MG63 (cell line): Measurements from ENCODE around the gene CDC14A. TPM values are rescaled to one million over a fixed set of nuclear protein-coding genes. Genes with fewer than 3 reads are reported as not detected.

Experiments
- DNase-seq: peaks from one replicate; pipeline ENCODE4 v3.0.0-alpha.2; 2020
- H3K27me3 ChIP-seq: fragments of 250-450 bp; sonication (Bioruptor Pico); 2 replicates; pipeline ENCODE4 v1.5.1; 2020; ENCODE audit warnings: mild to moderate bottlenecking, moderate library complexity
- H3K36me3 ChIP-seq: fragments of 250-450 bp; sonication (Bioruptor Pico); 2 replicates; pipeline ENCODE4 v1.5.1; 2020; ENCODE audit warnings: mild to moderate bottlenecking, moderate library complexity
- H3K4me3 ChIP-seq: fragments of 250-450 bp; sonication (Bioruptor Pico); 2 replicates; pipeline ENCODE4 v1.5.1; 2020; ENCODE audit warnings: mild to moderate bottlenecking, moderate library complexity
- H3K9me3 ChIP-seq: fragments of 250-450 bp; sonication (Bioruptor Pico); 2 replicates; pipeline ENCODE4 v1.5.1; 2020; ENCODE audit warnings: mild to moderate bottlenecking, moderate library complexity
- total RNA-seq: library from RNA; depleted of rRNA; stranded (reverse); fragments of >200 nt; shearing (Covaris generic); gene quantifications from 2 replicates; pipeline ENCODE4 v1.2.3, GENCODE V29; 2014; ENCODE audit warnings: low replicate concordance; rRNA removed

Gene CDC14A
- total RNA-seq, 1 experiment from 2014 or later: 0.46 TPM

DNA sequence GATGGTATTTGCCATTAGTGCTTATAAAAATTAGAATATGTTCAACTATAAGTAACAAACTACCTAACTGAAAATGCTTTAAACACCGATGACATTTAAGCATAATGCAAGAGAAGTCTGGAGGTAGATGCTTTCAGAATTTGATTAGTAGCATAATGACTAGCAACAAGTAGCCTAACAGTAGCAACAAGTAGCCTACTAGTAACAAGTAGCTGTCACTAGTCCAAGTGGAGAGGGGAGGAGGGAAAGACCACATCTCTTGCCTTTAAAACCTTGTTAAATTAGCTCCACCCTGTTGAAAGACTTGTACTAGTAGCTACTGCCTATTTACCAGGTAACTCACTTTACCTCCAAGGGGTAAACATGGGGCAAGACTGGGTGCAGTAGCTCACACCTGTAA is 193.5 kb downstream of the CDC14A start:
- Histone ChIP-seq H3K4me3 (no peak overlapping the region), H3K9me3 (peaks cover 2% of the 10 kb centered on the region; the same call in 1 of the 2 replicates), H3K36me3 (no peaks in the 10 kb centered on the region), H3K27me3 (peaks cover 2% of the 10 kb centered on the region)
- no peak for DNase-seq

DNA sequence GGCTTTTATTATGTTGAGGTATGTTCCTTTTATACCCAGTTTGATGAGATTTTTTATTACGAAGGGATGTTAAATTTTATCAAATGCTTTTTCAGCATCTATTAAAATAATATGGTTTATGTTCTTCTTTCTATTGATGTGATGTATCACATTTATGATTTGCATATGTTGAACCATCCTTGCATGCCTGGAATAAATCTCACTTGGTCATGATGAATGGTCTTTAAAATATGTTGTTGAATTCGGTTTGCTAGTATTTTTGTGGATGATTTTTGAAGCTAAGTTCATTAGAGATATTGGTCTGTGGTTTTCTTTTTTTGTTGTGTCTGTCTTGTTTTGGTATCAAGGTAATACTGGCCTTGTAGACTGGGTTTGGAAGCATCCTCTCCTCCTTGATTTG is 199.7 kb downstream of the CDC14A start:
- H3K27me3 ChIP-seq: no peaks in the 10 kb centered on the region
- H3K9me3 ChIP-seq: peaks cover 14% of the 10 kb centered on the region; the same call in 1 of the 2 replicates
- no peak for DNase-seq
- H3K36me3 ChIP-seq: no peaks in the 10 kb centered on the region
- H3K4me3 ChIP-seq: no peak overlapping the region

DNA sequence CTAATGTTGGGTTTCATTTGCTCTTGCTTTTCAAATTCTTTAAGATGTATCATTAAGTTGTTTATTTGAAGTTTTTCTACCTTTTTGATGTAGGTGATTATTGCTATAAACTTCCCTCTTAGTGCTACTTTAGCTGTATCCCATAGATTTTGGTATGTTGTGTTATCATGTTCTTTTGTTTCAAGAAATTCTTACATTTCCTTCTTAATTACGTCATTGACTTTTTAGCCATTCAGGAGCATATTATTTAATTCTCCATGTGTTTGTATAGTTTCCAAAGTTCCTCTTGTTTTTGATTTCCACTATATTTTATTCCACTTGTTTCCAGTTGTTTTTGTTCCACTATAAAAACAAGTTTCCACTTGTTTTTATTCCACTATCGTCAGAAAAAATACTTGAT is 200.6 kb downstream of the CDC14A start:
- Histone ChIP-seq H3K4me3 (no peak overlapping the region), H3K9me3 (peaks cover 14% of the 10 kb centered on the region; the same call in 1 of the 2 replicates), H3K36me3 (no peaks in the 10 kb centered on the region), H3K27me3 (no peaks in the 10 kb centered on the region)
- DNase-seq: no peak

DNA sequence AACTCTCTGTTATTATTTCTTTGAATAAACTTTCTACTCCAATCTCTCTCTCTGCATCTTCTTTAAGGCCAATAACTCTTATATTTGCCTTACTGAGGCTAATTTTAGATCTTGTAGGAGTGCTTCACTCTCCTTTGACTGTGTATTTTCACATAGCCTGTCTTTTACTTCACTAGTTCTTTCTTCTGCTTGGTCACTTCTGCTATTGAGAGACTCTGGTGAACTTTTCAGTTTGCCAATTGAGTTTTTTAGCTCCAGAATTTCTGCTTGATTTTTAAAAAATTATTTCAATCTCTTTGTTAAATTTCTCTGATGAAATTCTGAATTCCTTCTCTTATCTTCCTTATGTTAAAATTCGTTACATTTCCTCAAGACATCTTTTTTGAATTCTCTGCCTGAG is 203.9 kb downstream of the CDC14A start:
- Histone ChIP-seq H3K4me3 (no peak overlapping the region), H3K36me3 (no peaks in the 10 kb centered on the region), H3K9me3 (peaks cover 12% of the 10 kb centered on the region; the same call in 1 of the 2 replicates), H3K27me3 (no peaks in the 10 kb centered on the region)
- DNase-seq: no peak

DNA sequence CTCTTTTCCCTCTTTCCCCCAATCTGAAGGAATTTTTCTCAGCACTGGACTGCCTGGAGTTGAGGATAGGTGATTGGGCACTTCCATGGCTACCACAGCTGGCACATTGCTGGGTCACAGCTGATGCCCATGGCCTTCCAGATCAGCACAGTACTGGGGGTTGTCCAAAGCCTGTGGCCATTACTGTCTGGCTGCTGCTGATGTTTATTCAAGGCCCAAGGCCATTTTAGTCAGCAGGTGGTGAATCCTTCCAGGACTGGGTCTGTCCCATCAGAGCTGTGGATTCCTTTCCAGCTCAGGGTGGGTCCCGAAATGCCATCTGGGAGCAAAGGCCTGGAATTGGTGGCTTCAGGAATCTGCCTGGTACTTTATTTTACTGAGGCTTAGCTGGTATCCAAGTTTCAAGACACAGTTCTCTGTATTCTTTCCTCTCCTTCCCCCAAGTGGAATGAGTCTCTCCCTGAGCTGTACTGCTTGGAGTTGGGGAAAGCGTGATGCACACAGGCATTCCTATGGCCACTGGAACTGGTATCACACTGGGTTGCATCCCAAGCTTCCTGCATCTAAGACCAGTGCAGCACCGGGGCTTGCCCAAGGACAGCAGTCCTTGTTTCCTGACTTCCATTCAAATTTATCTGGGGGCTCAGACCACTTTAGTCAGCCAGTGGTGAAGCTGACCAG is 204.8 kb downstream of the CDC14A start:
- Histone ChIP-seq H3K9me3 (peaks cover 11% of the 10 kb centered on the region; the same call in 1 of the 2 replicates), H3K27me3 (no peaks in the 10 kb centered on the region), H3K36me3 (no peaks in the 10 kb centered on the region), H3K4me3 (no peak overlapping the region)
- no peak for DNase-seq

DNA sequence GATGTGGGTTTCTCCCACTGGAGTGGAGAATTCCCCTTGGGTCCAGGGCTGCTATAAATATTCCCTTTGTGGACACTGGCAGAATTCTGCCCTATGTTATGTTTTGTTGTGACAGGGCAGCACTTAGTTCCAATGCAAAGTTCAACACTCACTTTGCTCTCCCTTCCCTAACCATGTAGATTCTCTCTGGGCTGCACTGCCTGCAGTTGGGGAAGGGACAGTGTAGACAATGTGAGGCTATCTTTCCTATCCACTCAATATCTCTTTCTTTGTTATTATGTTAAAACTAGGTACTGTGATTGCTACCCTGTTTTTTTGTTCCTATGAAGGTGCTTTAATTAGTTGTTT is 205.3 kb downstream of the CDC14A start:
- H3K9me3 ChIP-seq: peaks cover 6% of the 10 kb centered on the region; the same call in 1 of the 2 replicates
- no peak for DNase-seq
- H3K36me3 ChIP-seq: no peaks in the 10 kb centered on the region
- H3K27me3 ChIP-seq: no peaks in the 10 kb centered on the region
- H3K4me3 ChIP-seq: no peak overlapping the region

DNA sequence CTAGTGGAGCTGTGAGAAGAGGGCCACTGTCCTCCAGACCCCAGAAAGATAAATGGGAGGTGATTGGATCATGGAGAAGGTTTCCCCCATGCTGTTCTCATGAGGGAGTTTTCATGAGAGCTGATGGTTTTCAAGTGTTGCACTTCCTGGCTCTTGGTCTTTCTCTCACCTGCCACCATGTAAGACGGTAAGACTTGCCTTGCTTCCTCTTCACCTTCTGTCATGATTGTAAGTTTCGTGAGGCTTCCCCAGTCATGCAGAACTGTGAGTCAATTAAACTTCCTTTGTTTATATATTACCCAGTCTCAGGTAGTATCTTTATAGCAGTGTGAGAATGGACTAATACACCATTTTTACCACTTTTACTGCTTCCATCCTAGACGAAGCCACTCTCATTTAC is 213.2 kb downstream of the CDC14A start:
- Histone ChIP-seq H3K36me3 (no peaks in the 10 kb centered on the region), H3K9me3 (no peaks in the 10 kb centered on the region), H3K27me3 (no peaks in the 10 kb centered on the region), H3K4me3 (no peak overlapping the region)
- no peak for DNase-seq

DNA sequence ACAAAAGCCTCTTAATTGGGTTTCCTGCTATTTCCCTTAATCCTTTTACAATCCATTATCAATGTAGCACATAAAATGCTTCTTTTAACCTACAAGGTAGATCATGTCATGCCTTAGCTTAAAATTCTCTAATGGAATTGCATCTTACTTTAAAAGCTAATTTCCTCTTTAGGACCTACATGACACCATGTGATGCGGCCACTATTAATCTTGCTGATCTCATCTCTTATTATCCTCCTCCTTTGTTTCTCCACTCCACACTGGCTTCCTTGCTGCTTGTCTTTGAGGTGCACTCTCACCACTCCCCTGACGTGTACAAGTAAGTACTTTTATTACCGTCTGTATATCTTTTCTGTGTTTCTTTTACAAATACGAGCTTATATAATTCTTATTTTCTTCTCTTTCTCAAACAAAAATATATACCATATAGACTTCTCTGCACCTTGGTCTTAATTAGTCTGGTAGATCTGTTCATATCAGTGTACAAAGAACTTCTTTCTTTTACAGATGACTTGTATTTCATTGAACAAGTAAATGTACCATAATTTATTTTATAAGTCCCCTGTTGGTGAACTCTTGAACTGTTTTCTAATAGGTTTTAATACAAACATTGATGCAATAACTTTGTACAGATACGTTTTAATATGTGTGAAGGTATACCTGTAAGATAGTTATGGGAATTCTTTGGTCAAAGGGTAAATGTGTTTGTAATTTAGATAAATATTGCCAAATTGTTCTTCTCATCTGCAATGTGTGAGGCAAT is 213.8 kb downstream of the CDC14A start:
- Histone ChIP-seq H3K4me3 (no peak overlapping the region), H3K9me3 (no peaks in the 10 kb centered on the region), H3K27me3 (no peaks in the 10 kb centered on the region), H3K36me3 (no peaks in the 10 kb centered on the region)
- DNase-seq: no peak

DNA sequence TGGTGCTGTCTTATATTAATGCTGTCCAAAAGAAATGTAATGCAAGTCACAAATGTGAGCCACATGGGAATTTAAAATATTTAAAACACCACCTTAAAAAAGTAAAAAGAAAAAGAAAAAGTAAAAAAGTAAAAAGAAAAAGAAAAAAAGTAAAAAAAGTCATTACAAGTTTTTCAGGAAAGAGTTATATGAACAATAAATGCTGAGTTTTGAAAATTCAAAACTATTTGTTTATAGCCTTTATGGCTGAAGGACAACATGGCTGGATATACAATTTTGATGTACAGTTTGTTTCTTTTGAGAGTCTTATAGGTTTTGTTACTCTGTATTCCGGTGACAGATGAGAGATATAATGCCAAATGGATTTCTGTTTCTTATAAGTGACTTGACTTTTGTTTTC is 214.8 kb downstream of the CDC14A start:
- DNase-seq: no peak
- Histone ChIP-seq H3K36me3 (no peaks in the 10 kb centered on the region), H3K27me3 (no peaks in the 10 kb centered on the region), H3K4me3 (no peak overlapping the region), H3K9me3 (no peaks in the 10 kb centered on the region)

Other genes starting within 250 kb of the CDC14A start
- 3.2 and 4.9 TPM in 2 replicates for gene SASS6, start 219.6 kb upstream of the CDC14A start, total RNA-seq
- 3.9 and 8.6 TPM in 2 replicates for gene TRMT13, start 219.3 kb upstream of the CDC14A start, total RNA-seq
- 0.20 TPM in 1 of 2 replicates, not detected in the other for gene LRRC39, start 174.2 kb upstream of the CDC14A start, total RNA-seq
- 3.2 and 3.7 TPM in 2 replicates for gene DBT, start 102.7 kb upstream of the CDC14A start, total RNA-seq
- 27.3 and 36.8 TPM in 2 replicates for gene RTCA, start 86.3 kb upstream of the CDC14A start, total RNA-seq
- gene GPR88, start 185.6 kb downstream of the CDC14A start, total RNA-seq: not detected in 2 replicates